H1 (cell line): ENCODE data around the gene LRRC28. TPM values are rescaled to one million over a fixed set of nuclear protein-coding genes. Genes with fewer than 3 reads are reported as not detected.
A peak's percentile ranks its signal among the peaks of the same experiment; 100 is the strongest.

Experiments
- CTCF ChIA-PET: fragments of 300-600 bp; sonication (Branson Sonifier 250); formaldehyde crosslinking; loops from one replicate; lab custom pipeline; 2021; ENCODE audit not compliant: partially characterized antibody; lab: Charles Lee
- POLR2A ChIA-PET: fragments of 300-600 bp; sonication (Branson Sonifier 250); formaldehyde crosslinking; loops from one replicate; lab custom pipeline; 2021; ENCODE audit warnings: inconsistent platforms; ENCODE audit not compliant: partially characterized antibody; lab: Charles Lee
- DNase-seq, 2 experiments: peaks; one replicate each; pipeline versions ENCODE4 v3.0.0 to v3.0.0-alpha.2; 2010 to 2022; ENCODE audit warnings: low spot score in 2 of 2, low read depth in 1 of 2, mixed read lengths in 1 of 2
- FAIRE-seq: peaks from 2 replicates; lab custom pipeline; 2011; peaks lifted over from hg19 to GRCh38; lab: Jason Lieb, UNC
- H2AFZ ChIP-seq: 2 replicates; pipeline ENCODE4 v1.8.1; 2012; ENCODE audit warnings: low read length, inconsistent platforms
- H2AK5ac ChIP-seq: 2 replicates; pipeline ENCODE4 v1.6.1; 2013; ENCODE audit warnings: low read depth, low read length
- H2BK120ac ChIP-seq: replicated peaks from 2 replicates; pipeline ENCODE3; 2013; ENCODE audit warnings: low read depth, low read length, inconsistent platforms
- H2BK12ac ChIP-seq: 2 replicates; pipeline ENCODE4 v1.6.1; 2013; ENCODE audit warnings: low read depth, low read length
- H2BK15ac ChIP-seq: 2 replicates; pipeline ENCODE4 v1.6.1; 2013; ENCODE audit warnings: low read length
- H2BK20ac ChIP-seq: 2 replicates; pipeline ENCODE4 v1.6.1; 2013; ENCODE audit warnings: low read length
- H2BK5ac ChIP-seq: 2 replicates; pipeline ENCODE4 v1.6.1; 2013; ENCODE audit warnings: low read depth, low read length
- H3K14ac ChIP-seq: 2 replicates; pipeline ENCODE4 v1.6.1; 2013; ENCODE audit warnings: inconsistent platforms; ENCODE audit not compliant: insufficient read length
- H3K18ac ChIP-seq: 2 replicates; pipeline ENCODE4 v1.6.1; 2013; ENCODE audit warnings: low read length; ENCODE audit errors: extremely low read depth
- H3K23ac ChIP-seq: 2 replicates; pipeline ENCODE4 v1.6.1; 2013; ENCODE audit warnings: inconsistent platforms; ENCODE audit not compliant: insufficient read length
- H3K23me2 ChIP-seq: 2 replicates; pipeline ENCODE4 v1.6.1; 2013; ENCODE audit warnings: low read depth, low read length
- H3K27ac ChIP-seq: 2 replicates; pipeline ENCODE4 v1.6.1; 2011; ENCODE audit warnings: low read depth, low read length, inconsistent platforms
- H3K27me3 ChIP-seq, 4 experiments: replicated peaks in 1 of 4; 1 replicate in 1 of 4; 2 replicates in 3 of 4; pipeline versions ENCODE4 v1.6.1 to v1.8.1; 2011 to 2013; ENCODE audit warnings: low read length in 3 of 4, mild to moderate bottlenecking in 3 of 4, inconsistent platforms in 2 of 4, mixed read lengths in 2 of 4, moderate library complexity in 1 of 4; ENCODE audit not compliant: control insufficient read depth in 3 of 4, insufficient read depth in 3 of 4; ENCODE audit errors: extremely low read depth in 1 of 4
- H3K36me3 ChIP-seq, 4 experiments: 2 replicates each; pipeline versions ENCODE4 v1.6.1 to v1.8.1; 2011 to 2013; ENCODE audit warnings: mild to moderate bottlenecking in 4 of 4, low read length in 3 of 4, moderate library complexity in 2 of 4, control low read depth in 1 of 4, inconsistent platforms in 1 of 4; ENCODE audit not compliant: insufficient read depth in 4 of 4, control insufficient read depth in 2 of 4
- H3K4ac ChIP-seq: replicated peaks from 2 replicates; pipeline ENCODE3; 2013; ENCODE audit warnings: low read length, low read depth, mixed read lengths, inconsistent platforms; ENCODE audit not compliant: insufficient read length
- H3K4me1 ChIP-seq, 4 experiments: replicated peaks in 1 of 4; 1 replicate in 1 of 4; 2 replicates in 3 of 4; pipeline versions ENCODE4 v1.6.1 to v1.8.1; 2011 to 2013; ENCODE audit warnings: low read length in 3 of 4, inconsistent platforms in 2 of 4, mixed read lengths in 1 of 4; ENCODE audit not compliant: insufficient read depth in 4 of 4, control insufficient read depth in 3 of 4
- H3K4me2 ChIP-seq, 2 experiments: 2 replicates each; pipeline versions ENCODE4 v1.6.1 to v1.8.1; 2011 to 2013; ENCODE audit warnings: low read depth in 2 of 2, low read length in 2 of 2, control low read depth in 1 of 2, inconsistent platforms in 1 of 2, mild to moderate bottlenecking in 1 of 2; ENCODE audit not compliant: insufficient read depth in 1 of 2
- H3K4me3 ChIP-seq, 4 experiments: fragments of 200-600, 300-600 bp in 1 of 4; sonication (generic), shearing (Covaris generic), sonication (Bioruptor Twin) in 1 of 4; 2 replicates each; pipeline versions ENCODE4 v1.5.1 to v1.8.1; 2011 to 2016; ENCODE audit warnings: low read length in 4 of 4, low read depth in 3 of 4, control low read depth in 2 of 4, inconsistent platforms in 2 of 4, mild to moderate bottlenecking in 2 of 4, mixed read lengths in 1 of 4, moderate library complexity in 1 of 4; ENCODE audit not compliant: insufficient read depth in 2 of 4; ENCODE audit errors: extremely low read depth in 1 of 4
- H3K56ac ChIP-seq: replicated peaks from 2 replicates; pipeline ENCODE3; 2013; ENCODE audit warnings: low read depth, mild to moderate bottlenecking, mixed read lengths, low read length, inconsistent platforms; ENCODE audit not compliant: insufficient read length
- H3K79me1 ChIP-seq: 2 replicates; pipeline ENCODE4 v1.6.1; 2013; ENCODE audit warnings: low read depth, low read length, control low read depth
- H3K79me2 ChIP-seq, 2 experiments: 2 replicates each; pipeline versions ENCODE4 v1.6.1 to v1.8.1; 2012 to 2013; ENCODE audit warnings: low read length in 2 of 2, mild to moderate bottlenecking in 2 of 2, inconsistent platforms in 1 of 2; ENCODE audit not compliant: insufficient read depth in 2 of 2, control insufficient read depth in 1 of 2
- H3K9ac ChIP-seq, 4 experiments: replicated peaks in 1 of 4; 1 replicate in 1 of 4; 2 replicates in 3 of 4; pipeline versions ENCODE4 v1.6.1 to v1.8.1; 2011 to 2013; ENCODE audit warnings: low read depth in 3 of 4, low read length in 3 of 4, control low read depth in 2 of 4, mild to moderate bottlenecking in 2 of 4, moderate library complexity in 2 of 4, inconsistent platforms in 1 of 4; ENCODE audit errors: extremely low read depth in 1 of 4
- H3K9me3 ChIP-seq, 2 experiments: 2 replicates each; pipeline versions ENCODE4 v1.6.1 to v1.8.1; 2012 to 2013; ENCODE audit warnings: mild to moderate bottlenecking in 2 of 2, moderate library complexity in 2 of 2, control low read depth in 1 of 2, inconsistent platforms in 1 of 2, low read depth in 1 of 2, low read length in 1 of 2, mixed read lengths in 1 of 2; ENCODE audit not compliant: insufficient read depth in 2 of 2
- H4K20me1 ChIP-seq, 2 experiments: replicated peaks in 1 of 2; 2 replicates each; pipeline versions ENCODE3 to v1.8.1; 2011 to 2013; ENCODE audit warnings: inconsistent platforms in 2 of 2, low read length in 2 of 2, mild to moderate bottlenecking in 1 of 2; ENCODE audit not compliant: insufficient read depth in 2 of 2, control insufficient read depth in 1 of 2
- H4K5ac ChIP-seq: 2 replicates; pipeline ENCODE4 v1.6.1; 2013; ENCODE audit warnings: low read length, low read depth, mixed read lengths, inconsistent platforms; ENCODE audit not compliant: insufficient read length
- H4K8ac ChIP-seq: 2 replicates; pipeline ENCODE4 v1.8.0; 2013; ENCODE audit warnings: mild to moderate bottlenecking, moderate library complexity, low read length, inconsistent platforms; ENCODE audit not compliant: insufficient read depth; ENCODE audit errors: extremely low read depth
- H4K91ac ChIP-seq: replicated peaks from 2 replicates; pipeline ENCODE3; 2013; ENCODE audit warnings: low read length, mixed read lengths, inconsistent platforms; ENCODE audit not compliant: insufficient read length
- CEBPB ChIP-seq: IDR thresholded peaks from 2 replicates; pipeline ENCODE4 v1.6.1; 2012; ENCODE audit warnings: low read depth, low read length
- SIN3A ChIP-seq, 2 experiments: IDR thresholded peaks in 1 of 2; conservative IDR thresholded peaks in 1 of 2; 2 replicates each; pipeline ENCODE4 v1.6.1; 2011 to 2012; ENCODE audit warnings: low read length in 2 of 2, improper control_type of control experiment in 1 of 2, low read depth in 1 of 2, mild to moderate bottlenecking in 1 of 2
- WGBS, 2 experiments: shearing (Covaris generic) in 1 of 2; methylation state at CpG; one replicate each; pipeline versions ENCODE4 v1.1.6 to v1.1.7; 2013 to 2015; ENCODE audit warnings: low lambda C conversion rate in 2 of 2, mixed read lengths in 2 of 2, inconsistent platforms in 1 of 2, low coverage in 1 of 2, missing lambda C conversion rate in 1 of 2; ENCODE audit not compliant: insufficient replicate concordance in 2 of 2, insufficient coverage in 1 of 2, insufficient read length in 1 of 2; ENCODE audit errors: extremely low coverage in 1 of 2, missing lambda C conversion rate in 1 of 2; 5-methylcytosine and 5-hydroxymethylcytosine counted together
- polyA plus RNA-seq, 7 experiments: library from polyadenylated mRNA; depleted of rRNA in 3 of 7; stranded (reverse) in 5 of 7; unstranded in 2 of 7; fragments of >200 nt in 5 of 7; fragments of 200-250 nt in 2 of 7; gene quantifications; 1 replicate in 5 of 7; 2 replicates in 1 of 7; 4 replicates in 1 of 7; pipeline versions ENCODE4 v1.2.1 to v1.2.3, GENCODE V29; 2011 to 2013; ENCODE audit warnings: missing spikeins in 2 of 7, mixed read lengths in 2 of 7
- total RNA-seq: library from RNA; stranded (reverse); fragmentation: NEBNext Ultra II Directional; extraction: Animal tissue kit (Norgen Biotek cat#: 25700); gene quantifications from 2 replicates; pipeline ENCODE4 v1.2.1, GENCODE V29; 2021

Gene LRRC28
- total and polyA plus RNA-seq, 2 of the 8 experiments (the other 6 are each of a cell fraction or from before 2014, with no cell fraction given): 20.2 to 23.3 TPM

GRCh38 chr15:99305761-99306505 is 54.7 kb downstream of the LRRC28 start:
- 27% methylated on average over 8 of the region's 8 CpGs; no CpG with 5 or more reads in 1 of the 2 experiments for WGBS, 2 experiments
- Histone ChIP-seq H4K5ac (no peak overlapping the region), H3K4me3 (peak overlapping the region in 2 of 4 experiments; percentile 7 to 13; a peak in 2 of 8 replicates), H2BK5ac (no peak overlapping the region), H4K8ac (no peak overlapping the region), H2AFZ (no peak overlapping the region), H2BK15ac (no peak overlapping the region), H3K56ac (no peak overlapping the region), H3K27me3 (no peaks in the 10 kb centered on the region), H3K14ac (no peak overlapping the region), H2BK12ac (no peak overlapping the region), H3K23ac (no peak overlapping the region), H3K36me3 (no peaks in the 10 kb centered on the region; a peak in 1 of 8 replicates), H2BK20ac (no peak overlapping the region), H3K9me3 (no peaks in the 10 kb centered on the region), H3K4ac (no peak overlapping the region), H3K79me1 (no peaks in the 10 kb centered on the region), H4K91ac (no peak overlapping the region), H2BK120ac (no peak overlapping the region), H3K4me1 (peaks cover 0 to 8% (median 5%) of the 10 kb centered on the region in 4 experiments; a peak in 5 of 7 replicates), H3K18ac (no peak overlapping the region; the same call in 1 of the 2 replicates), H3K4me2 (peak overlapping the region; percentile 42 to 54), H4K20me1 (no peaks in the 10 kb centered on the region), H2AK5ac (no peak overlapping the region), H3K9ac (no peak overlapping the region), H3K23me2 (no peaks in the 10 kb centered on the region), H3K79me2 (no peaks in the 10 kb centered on the region), H3K27ac (no peak overlapping the region)
- CTCF ChIA-PET: interaction anchor here (0.5 to 2.3 kb wide), 6 partner anchors 9 to 398 kb away, joined by 3 to 6 read pairs (median 3); no protein-coding TSS in a partner anchor
- DNase-seq: no peak
- POLR2A ChIA-PET: interaction anchor here (0.6 to 0.8 kb wide), 3 partner anchors 8 to 690 kb away, joined by 4 read pairs; no protein-coding TSS in a partner anchor
- no peak for FAIRE-seq
- TF ChIP-seq CEBPB: peak; percentile 78; the same call in 1 of the 2 replicates
- TF ChIP-seq SIN3A (conservative IDR thresholded peaks at IDR 0.05 in 1 of 2, IDR thresholded peaks at IDR 0.05 in 1 of 2; ENCODE audit: low read depth in 1 of 2, low read length in 2 of 2): no peak
